ENCODE data around the gene SRGAP1.

DNA sequence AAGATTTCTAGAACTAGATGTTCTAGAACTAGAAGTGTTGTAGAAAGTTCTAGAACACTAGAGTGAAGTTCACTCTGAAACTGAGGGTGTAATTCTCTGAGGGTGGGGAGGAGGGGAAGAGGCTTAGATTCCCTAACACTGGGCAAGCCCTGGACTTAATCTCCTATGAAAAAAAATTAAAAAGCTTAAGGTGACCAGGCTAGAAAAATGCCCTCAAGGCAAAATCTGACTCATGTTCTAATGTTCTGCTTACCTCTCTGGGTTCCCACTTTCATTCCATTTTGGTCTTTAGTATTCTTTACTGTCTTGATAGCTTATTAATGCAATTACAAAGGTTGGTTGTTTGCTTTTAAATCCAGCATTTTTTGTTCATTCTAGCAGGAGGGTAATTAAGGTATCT lies 276.1 kb downstream of the SRGAP1 start:
- no peak for TF ChIP-seq POLR2AphosphoS5 (IDR thresholded peaks at IDR 0.05)
- TF ChIP-seq, protein P1, sequence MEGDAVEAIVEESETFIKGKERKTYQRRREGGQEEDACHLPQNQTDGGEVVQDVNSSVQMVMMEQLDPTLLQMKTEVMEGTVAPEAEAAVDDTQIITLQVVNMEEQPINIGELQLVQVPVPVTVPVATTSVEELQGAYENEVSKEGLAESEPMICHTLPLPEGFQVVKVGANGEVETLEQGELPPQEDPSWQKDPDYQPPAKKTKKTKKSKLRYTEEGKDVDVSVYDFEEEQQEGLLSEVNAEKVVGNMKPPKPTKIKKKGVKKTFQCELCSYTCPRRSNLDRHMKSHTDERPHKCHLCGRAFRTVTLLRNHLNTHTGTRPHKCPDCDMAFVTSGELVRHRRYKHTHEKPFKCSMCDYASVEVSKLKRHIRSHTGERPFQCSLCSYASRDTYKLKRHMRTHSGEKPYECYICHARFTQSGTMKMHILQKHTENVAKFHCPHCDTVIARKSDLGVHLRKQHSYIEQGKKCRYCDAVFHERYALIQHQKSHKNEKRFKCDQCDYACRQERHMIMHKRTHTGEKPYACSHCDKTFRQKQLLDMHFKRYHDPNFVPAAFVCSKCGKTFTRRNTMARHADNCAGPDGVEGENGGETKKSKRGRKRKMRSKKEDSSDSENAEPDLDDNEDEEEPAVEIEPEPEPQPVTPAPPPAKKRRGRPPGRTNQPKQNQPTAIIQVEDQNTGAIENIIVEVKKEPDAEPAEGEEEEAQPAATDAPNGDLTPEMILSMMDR (IDR thresholded peaks at IDR 0.05), result no peak
- TF ChIP-seq POLR2A (IDR thresholded peaks at IDR 0.05; ENCODE audit: low read depth), result no peak
- no peak for TF ChIP-seq EP300 (IDR thresholded peaks at IDR 0.05)
